Naive B cell (primary cell): ENCODE measurements around the gene CA14. TPM values are rescaled to one million over a fixed set of nuclear protein-coding genes. Genes with fewer than 3 reads are reported as not detected.
"Not testable (repeated sequence)": the region's sequence is repeated elsewhere in the genome, so short reads cannot be mapped to it uniquely, and the experiment has no call there.

ENCODE experiments used
- ATAC-seq, 2 donors: fragments of 150-1000 bp; cut with Tn5 transposase; 2 replicates each; pipeline ENCODE4 v1.10.0; 2021; ENCODE audit warnings: low read depth in 2 of 2, mild to moderate bottlenecking in 2 of 2, moderate library complexity in 2 of 2
- DNase-seq: peaks from one replicate; pipeline ENCODE4 v3.0.0; 2022
- H3K27ac Mint-ChIP-seq, 6 donors: one replicate each; pipeline ENCODE4 v1.8.0; 2020 to 2022; ENCODE audit warnings: mild to moderate bottlenecking in 6 of 6, mixed read lengths in 6 of 6, moderate library complexity in 5 of 6, inconsistent platforms in 2 of 6
- H3K27me3 Mint-ChIP-seq, 3 donors: one replicate each; pipeline ENCODE4 v1.8.0; 2021 to 2022; ENCODE audit warnings: mixed read lengths in 3 of 3, mild to moderate bottlenecking in 1 of 3
- H3K36me3 Mint-ChIP-seq, 2 donors: one replicate each; pipeline ENCODE4 v1.8.0; 2020 to 2022; ENCODE audit warnings: mixed read lengths in 2 of 2, inconsistent platforms in 1 of 2, mild to moderate bottlenecking in 1 of 2
- H3K4me1 Mint-ChIP-seq, 3 donors: one replicate each; pipeline ENCODE4 v1.8.0; 2020 to 2022; ENCODE audit warnings: mixed read lengths in 3 of 3, inconsistent platforms in 1 of 3, mild to moderate bottlenecking in 1 of 3, moderate library complexity in 1 of 3
- H3K4me3 Mint-ChIP-seq, 8 donors: one replicate each; pipeline ENCODE4 v1.8.0; 2020 to 2022; ENCODE audit warnings: mild to moderate bottlenecking in 8 of 8, mixed read lengths in 8 of 8, moderate library complexity in 8 of 8, inconsistent platforms in 2 of 8
- H3K9me3 Mint-ChIP-seq, 7 donors: one replicate each; pipeline ENCODE4 v1.8.0; 2020 to 2022; ENCODE audit warnings: mixed read lengths in 7 of 7, mild to moderate bottlenecking in 5 of 7, inconsistent platforms in 2 of 7, moderate library complexity in 1 of 7
- polyA plus RNA-seq, 6 donors: library from polyadenylated mRNA; unstranded; fragments of 300-500 nt; fragmentation: Illumina TruSeq; gene quantifications; one replicate each; pipeline ENCODE4 v1.2.3, GENCODE V29; 2021; ENCODE audit warnings: low read depth in 6 of 6

Gene CA14
- polyA plus RNA-seq, 6 donors from 2014 or later: 0.76 to 1.8 (median 1.0) TPM

DNA sequence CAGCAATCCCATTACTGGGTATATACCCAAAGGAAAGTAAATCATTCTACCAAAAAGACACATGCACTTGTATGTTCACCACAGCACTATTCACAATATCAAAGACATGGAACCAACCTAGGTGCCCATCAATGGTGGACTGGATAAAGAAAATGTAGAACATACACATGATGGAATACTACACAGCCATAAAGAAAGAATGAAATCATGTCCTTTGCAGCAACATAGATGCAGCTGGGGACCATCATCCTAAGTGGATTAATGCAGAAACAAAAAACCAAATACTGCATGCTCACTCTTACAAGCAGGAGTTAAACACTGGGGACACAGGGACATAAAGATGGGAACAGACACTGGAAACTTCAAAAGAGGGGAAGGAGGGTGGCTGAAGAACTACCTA, 30.3 kb upstream of the CA14 start:
- no peak overlapping the region for H3K4me3 Mint-ChIP-seq
- peaks cover 34% of the 10 kb centered on the region in 2 donors for H3K36me3 Mint-ChIP-seq
- H3K4me1 Mint-ChIP-seq: peaks cover 15 to 29% (median 24%) of the 10 kb centered on the region in 3 donors
- no peaks in the 10 kb centered on the region for H3K9me3 Mint-ChIP-seq
- H3K27ac Mint-ChIP-seq: peak overlapping the region in 1 of 6 donors; percentile 10
- ATAC-seq (no peak), DNase-seq (no peak)
- H3K27me3 Mint-ChIP-seq: no peaks in the 10 kb centered on the region

DNA sequence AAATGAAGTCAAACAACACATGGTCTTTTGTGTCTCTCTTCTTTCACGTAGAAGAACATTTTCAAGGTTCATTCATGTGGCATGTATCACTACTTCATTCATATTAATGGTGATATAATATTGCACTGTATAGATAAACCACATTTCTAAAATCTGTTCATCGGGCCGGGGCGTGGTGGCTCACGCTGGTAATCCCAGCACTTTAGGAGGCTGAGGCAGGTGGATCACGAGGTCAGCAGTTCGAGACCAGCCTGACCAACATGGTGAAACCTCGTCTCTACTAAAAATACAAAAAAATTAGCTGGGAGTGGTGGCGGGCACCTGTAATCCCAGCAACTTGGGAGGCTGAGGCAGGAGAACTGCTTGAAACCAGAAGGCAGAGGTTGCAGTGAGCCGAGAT, 29.3 kb upstream of the CA14 start:
- H3K9me3 Mint-ChIP-seq, DNase-seq, H3K4me3 Mint-ChIP-seq, H3K27me3 Mint-ChIP-seq, ATAC-seq: not testable (repeated sequence)
- H3K4me1 Mint-ChIP-seq: peaks cover 17 to 35% (median 30%) of the 10 kb centered on the region in 3 donors
- peaks cover 34% of the 10 kb centered on the region in 2 donors for H3K36me3 Mint-ChIP-seq
- peak overlapping the region in 1 of 6 donors; percentile 6 for H3K27ac Mint-ChIP-seq

DNA sequence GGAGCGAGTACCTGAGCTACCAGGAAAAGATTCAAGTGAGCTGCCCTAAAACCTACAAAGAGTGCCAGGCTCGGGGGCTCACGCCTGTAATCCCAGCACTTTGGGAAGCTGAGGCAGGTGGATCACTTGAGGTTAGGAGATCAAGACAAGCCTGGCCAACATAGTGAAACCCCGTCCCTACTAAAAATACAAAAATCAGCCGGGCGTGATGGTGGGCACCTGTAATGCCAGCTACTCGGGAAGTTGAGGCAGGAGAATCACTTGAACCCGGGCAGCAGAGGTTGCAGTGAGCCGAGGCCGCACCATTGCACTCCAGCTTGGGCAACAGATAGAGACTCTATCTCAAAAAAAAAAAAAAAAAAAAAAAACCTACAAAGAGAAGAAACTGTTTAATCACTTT, 24.7 kb upstream of the CA14 start:
- not testable (repeated sequence) for ATAC-seq, H3K27me3 Mint-ChIP-seq, DNase-seq, H3K9me3 Mint-ChIP-seq, H3K36me3 Mint-ChIP-seq
- Mint-ChIP-seq H3K4me3 (peak overlapping the region in 3 of 8 donors; percentile 16 to 43 (median 21)), H3K4me1 (peaks cover 17 to 24% (median 23%) of the 10 kb centered on the region in 3 donors), H3K27ac (peak overlapping the region in 3 of 6 donors; percentile 84 to 99 (median 99))

DNA sequence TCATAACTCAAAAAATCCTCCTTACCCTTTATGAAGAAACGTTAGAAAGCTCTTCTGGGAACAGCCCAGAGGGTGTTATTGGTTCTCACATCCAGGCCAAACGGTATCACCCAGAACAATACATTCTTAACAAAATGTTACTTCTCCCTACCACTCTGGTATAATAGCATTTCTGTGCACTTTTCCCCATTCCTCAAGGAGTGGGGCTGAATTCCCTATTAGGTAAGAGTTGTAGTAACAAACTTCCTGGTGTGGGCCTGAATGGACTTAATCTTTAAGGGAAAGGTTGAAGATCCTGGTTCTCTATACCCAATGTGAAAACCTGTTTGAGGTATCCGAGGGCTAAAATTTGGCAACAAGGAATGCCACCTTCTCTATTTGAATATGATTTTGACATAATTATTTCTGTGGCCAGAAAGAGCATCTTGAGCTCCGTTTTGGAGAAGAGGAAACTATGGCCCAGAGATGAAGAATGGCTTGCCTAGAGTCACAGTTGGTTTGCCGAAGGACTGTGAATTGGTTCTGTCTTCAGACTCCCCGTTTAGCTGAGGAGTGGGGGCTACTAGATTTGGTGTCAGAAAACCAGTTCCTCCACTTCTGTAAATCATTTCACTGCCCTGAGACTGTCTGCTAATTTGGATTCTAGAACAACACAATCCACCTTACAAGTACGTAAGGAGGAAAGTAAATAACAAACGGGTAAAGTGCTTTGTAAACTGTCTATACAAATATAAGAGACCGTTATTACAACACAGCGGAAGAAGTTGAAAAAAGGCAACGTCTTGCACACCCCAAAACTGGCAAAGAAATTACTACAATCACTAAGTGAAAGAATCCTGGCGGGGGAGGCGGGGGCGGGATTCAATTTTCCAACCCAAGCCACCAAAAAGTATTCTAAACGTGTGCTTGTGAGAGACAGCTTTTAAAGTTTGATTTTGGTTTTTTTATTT, 23.9 kb upstream of the CA14 start:
- Mint-ChIP-seq H3K4me3 (peak overlapping the region in 1 of 8 donors; percentile 96), H3K9me3 (no peaks in the 10 kb centered on the region), H3K27ac (peak overlapping the region in 5 of 6 donors; percentile 97 to 99 (median 99)), H3K36me3 (peaks cover 0 to 4% of the 10 kb centered on the region in 2 donors), H3K27me3 (no peaks in the 10 kb centered on the region), H3K4me1 (peaks cover 17 to 24% (median 23%) of the 10 kb centered on the region in 3 donors)
- ATAC-seq: no peak
- DNase-seq: no peak

DNA sequence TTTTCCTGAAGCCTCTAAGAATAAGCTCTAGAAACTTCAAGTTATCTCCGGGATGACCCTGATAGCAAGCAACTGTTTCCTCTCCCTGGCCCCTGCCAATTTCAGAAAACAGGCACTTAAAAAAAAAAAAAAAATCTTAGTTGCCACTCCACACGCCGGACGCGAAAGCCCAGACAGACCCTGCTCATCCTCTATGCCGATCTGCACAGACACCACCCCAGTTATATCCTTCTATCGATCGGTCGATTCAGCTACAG, 23.3 kb upstream of the CA14 start:
- Mint-ChIP-seq H3K4me3 (peak overlapping the region in 1 of 8 donors; percentile 96), H3K36me3 (no peaks in the 10 kb centered on the region), H3K4me1 (peaks cover 17 to 24% (median 23%) of the 10 kb centered on the region in 3 donors), H3K27me3 (no peaks in the 10 kb centered on the region), H3K9me3 (no peaks in the 10 kb centered on the region), H3K27ac (peak overlapping the region in 5 of 6 donors; percentile 97 to 99 (median 99))
- no peak for ATAC-seq
- no peak for DNase-seq

DNA sequence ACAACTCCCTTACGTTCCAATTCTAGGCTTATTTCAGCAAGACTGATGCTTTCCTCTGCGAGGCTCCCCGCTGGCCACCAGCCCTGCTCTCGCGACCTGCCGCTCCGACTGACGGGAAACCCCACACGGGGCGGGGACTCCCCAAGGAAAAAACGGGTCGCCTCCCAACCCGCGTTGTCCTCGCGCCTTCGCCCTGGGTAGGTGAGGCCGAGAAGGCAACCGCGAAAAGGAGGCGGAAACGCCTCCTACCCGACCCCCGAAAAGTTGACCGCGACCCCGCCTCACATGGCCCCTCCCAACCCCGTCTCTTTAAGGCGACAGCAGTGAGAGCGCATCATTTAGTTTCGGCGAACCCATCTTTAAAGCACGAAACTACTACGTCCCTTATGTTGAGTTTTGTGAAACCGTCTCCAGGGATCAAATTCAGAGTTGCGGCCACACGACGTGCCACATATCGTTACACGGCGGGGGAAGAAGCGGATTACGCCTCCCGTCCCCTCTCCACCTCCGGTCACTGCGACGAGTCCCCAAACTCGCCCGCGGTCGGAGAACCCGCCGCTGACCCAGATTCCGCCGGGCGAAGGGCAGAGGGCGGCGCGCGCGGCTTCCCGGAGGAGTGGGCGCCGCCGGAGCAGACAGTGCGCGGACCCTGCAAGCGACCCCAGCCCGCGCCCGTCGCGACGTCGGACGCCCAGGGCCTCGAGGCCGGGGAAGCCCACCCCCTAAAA, 22.8 kb upstream of the CA14 start:
- Mint-ChIP-seq H3K36me3 (no peaks in the 10 kb centered on the region), H3K4me3 (peak overlapping the region in 1 of 8 donors; percentile 96), H3K27me3 (no peaks in the 10 kb centered on the region), H3K9me3 (no peaks in the 10 kb centered on the region), H3K27ac (peak overlapping the region in 5 of 6 donors; percentile 97 to 99 (median 99)), H3K4me1 (peaks cover 17 to 24% (median 23%) of the 10 kb centered on the region in 3 donors)
- ATAC-seq (peak; percentile 59 to 62), DNase-seq (peak; percentile 82)

DNA sequence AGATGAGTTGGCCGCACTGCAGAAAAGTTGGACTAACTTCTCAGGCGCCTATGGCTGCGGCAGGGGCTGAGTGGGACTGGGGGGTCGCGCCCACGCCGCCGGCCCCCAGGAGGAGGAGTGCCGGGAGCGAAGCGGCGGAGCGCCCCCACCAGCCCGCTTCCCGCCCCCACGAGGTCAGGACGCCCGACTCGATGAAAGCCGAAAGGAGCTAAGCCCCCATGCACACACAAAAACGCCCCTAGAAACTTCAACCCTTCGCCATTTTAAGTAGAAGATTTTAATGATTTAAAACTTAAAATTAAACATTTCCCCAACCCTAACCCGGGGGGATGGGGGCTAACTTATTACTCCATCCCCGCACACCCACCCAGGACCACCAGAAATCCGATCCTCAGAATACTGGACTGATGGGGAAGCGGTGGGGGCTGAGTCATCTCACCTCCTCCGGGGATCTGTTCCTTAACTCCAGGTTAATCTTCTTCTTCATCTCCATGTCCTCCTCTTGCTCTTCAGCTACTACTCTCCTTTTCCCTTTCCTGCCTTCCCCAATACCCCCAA, 22.2 kb upstream of the CA14 start:
- no peak for ATAC-seq

DNA sequence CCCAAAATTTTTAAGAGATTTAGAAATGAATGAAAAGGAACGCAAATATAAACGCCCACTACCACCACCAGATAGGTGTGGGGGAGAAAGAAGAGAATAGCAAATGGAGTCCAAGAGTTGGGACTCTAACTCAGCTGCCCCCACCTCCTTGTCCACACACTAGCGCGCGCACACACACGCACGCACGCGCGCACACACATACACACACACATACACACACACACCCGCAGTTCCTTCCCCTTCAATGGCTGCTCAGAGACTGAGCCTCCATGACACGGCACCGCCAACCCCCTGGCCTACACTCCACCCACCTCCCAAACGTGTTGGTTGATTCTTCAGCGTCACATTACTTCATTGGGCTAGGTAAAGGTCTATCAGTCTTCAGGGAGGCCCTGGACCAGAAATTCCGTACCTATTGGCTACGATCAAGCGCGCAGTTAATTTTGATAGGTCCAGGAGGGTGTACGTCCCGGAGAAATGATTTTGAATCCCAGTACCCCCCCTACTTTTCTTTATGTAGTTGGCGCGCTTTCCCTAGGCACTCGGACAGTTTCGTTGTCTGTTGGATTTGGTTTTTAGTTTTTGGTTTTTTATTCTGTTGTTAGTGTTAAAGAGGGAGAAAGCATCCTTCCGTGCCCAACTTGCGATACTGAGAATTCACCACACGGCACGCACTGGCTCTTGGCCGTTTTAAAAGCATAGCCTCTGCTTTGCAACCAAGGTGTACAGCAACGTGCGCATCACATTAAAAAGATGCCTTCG, 21.5 kb upstream of the CA14 start, which contains the start of gene ANP32E:
TSS of gene ANP32E (minus strand) at position 261 of the 762 bp plus-strand sequence. CDS start 326 bp downstream, outside the sequence.
- Mint-ChIP-seq H3K4me1 (peaks cover 17 to 23% (median 22%) of the 10 kb centered on the region in 3 donors), H3K27me3 (peaks cover 0 to 4% (median 0%) of the 10 kb centered on the region in 3 donors), H3K9me3 (no peaks in the 10 kb centered on the region), H3K36me3 (no peaks in the 10 kb centered on the region), H3K27ac (peak within 1 kb of the TSS in 5 of 6 donors; percentile 97 to 99 (median 99)), H3K4me3 (peak within 1 kb of the TSS in 2 of 8 donors; percentile 69 to 96)
- ATAC-seq (peak; percentile 84), DNase-seq (peak; percentile 97)

More for the DNA sequence above, 22.2 kb upstream of the CA14 start:
- Mint-ChIP-seq H3K36me3 (no peaks in the 10 kb centered on the region), H3K27me3 (peaks cover 0 to 4% (median 0%) of the 10 kb centered on the region in 3 donors), H3K4me1 (peaks cover 17 to 24% (median 23%) of the 10 kb centered on the region in 3 donors), H3K4me3 (no peak overlapping the region), H3K9me3 (no peaks in the 10 kb centered on the region), H3K27ac (peak overlapping the region in 1 of 6 donors; percentile 99)
- no peak for DNase-seq

DNA sequence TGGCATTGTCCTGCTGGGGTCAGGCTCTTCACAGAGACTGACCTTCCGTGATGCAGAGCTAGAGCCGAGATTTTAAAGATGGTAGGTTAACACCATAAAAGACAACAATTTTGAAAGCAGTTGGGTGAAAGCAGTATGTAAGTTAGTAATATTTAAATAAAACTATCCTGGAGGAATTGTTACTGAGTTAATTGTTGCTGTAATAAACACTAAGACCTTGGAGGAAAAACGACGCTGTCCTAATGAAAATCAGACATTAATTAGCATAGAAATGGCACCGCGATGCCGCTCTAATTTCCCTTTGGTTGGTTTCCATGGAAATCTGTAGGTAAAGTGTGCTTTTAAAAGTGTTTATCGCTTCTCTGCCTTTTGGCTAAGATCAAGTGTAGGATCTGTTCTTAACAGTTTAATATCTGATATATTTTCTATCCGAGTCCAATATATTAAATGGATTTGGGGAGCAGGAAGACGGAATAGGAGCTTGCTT, 20.9 kb upstream of the CA14 start:
- peaks cover 17 to 23% (median 22%) of the 10 kb centered on the region in 3 donors for H3K4me1 Mint-ChIP-seq
- peak overlapping the region in 1 of 8 donors; percentile 69 for H3K4me3 Mint-ChIP-seq
- no peak for DNase-seq

DNA sequence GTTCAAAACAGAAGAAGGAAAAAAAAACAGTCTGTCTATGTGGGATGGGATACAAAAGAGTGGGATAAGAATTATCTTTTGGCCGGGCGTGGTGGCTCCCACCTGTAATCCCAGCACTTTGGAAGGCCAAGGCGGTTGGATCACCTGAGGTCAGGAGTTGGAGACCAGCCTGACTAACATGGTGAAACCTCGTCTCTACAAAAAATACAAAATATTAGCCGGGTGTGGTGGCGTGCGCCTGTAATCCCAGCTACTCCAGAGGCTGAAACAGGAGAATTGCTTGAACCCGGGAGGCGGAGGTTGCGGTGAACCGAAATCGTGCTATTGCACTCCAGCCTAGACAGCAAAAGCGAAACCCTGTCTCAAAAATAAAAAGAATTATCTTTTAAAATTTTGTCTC, 20.4 kb upstream of the CA14 start:
- not testable (repeated sequence) for ATAC-seq, H3K36me3 Mint-ChIP-seq, DNase-seq, H3K9me3 Mint-ChIP-seq, H3K27me3 Mint-ChIP-seq
- peak overlapping the region in 1 of 6 donors; percentile 88 for H3K27ac Mint-ChIP-seq
- peak overlapping the region in 1 of 8 donors; percentile 69 for H3K4me3 Mint-ChIP-seq
- H3K4me1 Mint-ChIP-seq: peaks cover 17 to 23% (median 20%) of the 10 kb centered on the region in 3 donors

More for the DNA sequence above, 20.9 kb upstream of the CA14 start:
- Mint-ChIP-seq H3K9me3 (no peaks in the 10 kb centered on the region), H3K27ac (no peak overlapping the region), H3K36me3 (no peaks in the 10 kb centered on the region), H3K27me3 (peaks cover 0 to 4% (median 0%) of the 10 kb centered on the region in 3 donors)
- ATAC-seq: no peak

DNA sequence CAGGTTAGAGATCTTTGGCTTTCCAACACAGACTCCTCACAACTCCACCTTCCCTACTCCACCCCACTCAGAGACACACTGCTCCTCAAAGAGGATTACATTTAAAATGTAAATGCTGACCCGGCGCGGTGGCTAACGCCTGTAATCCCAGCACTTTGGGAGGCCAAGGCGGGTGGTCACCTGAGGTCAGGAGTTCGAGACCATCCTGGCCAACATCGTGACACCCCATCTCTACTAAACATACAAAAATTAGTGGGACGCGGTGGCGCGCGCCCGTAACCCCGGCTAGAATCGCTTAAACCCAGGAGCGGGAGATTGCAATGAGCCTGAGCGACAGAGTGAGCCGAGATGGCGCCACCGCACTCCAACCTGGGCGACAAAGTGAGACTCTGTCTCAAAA, 19.8 kb upstream of the CA14 start:
- DNase-seq (no peak), ATAC-seq (no peak)
- Mint-ChIP-seq H3K27ac (no peak overlapping the region), H3K4me3 (peak overlapping the region in 2 of 8 donors; percentile 21 to 28), H3K36me3 (no peaks in the 10 kb centered on the region), H3K9me3 (no peaks in the 10 kb centered on the region), H3K27me3 (peaks cover 0 to 4% (median 0%) of the 10 kb centered on the region in 3 donors), H3K4me1 (peaks cover 17 to 22% (median 19%) of the 10 kb centered on the region in 3 donors)

DNA sequence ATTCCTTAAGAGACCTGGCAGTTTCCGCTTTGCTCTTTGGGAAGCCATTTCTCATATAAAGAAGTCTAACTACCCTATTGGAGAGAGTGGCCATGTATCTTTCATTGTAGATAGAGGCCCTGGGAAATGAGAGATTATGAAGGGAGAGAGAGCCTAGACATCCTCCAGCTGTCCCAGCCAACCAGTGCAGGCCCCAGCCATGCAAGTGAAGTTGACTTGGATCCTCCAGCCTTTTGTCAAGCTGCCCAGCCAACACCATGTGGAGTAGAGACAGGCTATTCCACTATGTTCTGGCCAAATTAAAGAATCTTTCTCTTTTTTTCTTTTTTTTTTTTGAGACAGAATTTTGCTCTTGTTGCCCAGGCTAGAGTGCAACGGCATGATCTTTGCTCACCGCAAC, 14.6 kb upstream of the CA14 start:
- H3K27ac Mint-ChIP-seq: no peak overlapping the region
- ATAC-seq: no peak
- H3K4me3 Mint-ChIP-seq: no peak overlapping the region
- H3K9me3 Mint-ChIP-seq: no peaks in the 10 kb centered on the region
- DNase-seq: no peak
- peaks cover 0 to 4% (median 0%) of the 10 kb centered on the region in 3 donors for H3K27me3 Mint-ChIP-seq
- H3K4me1 Mint-ChIP-seq: no peaks in the 10 kb centered on the region
- no peaks in the 10 kb centered on the region for H3K36me3 Mint-ChIP-seq
